Measurements from ENCODE around the gene GRK1. TPM values are rescaled to one million over a fixed set of nuclear protein-coding genes. Genes with fewer than 3 reads are reported as not detected.

Gene GRK1
- total RNA-seq, 2 experiments from 2014 or later = not detected

GRCh38 chr13:113730258-113730691, 63.3 kb downstream of the GRK1 start:
- Histone ChIP-seq H3K36me3 (ENCODE audit: insufficient read depth, low read length) (no peaks in the 10 kb centered on the region), H3K9me3 (ENCODE audit: low read length) (no peaks in the 10 kb centered on the region), H3K4me1 (ENCODE audit: insufficient read depth, low read length, poor library complexity, severe bottlenecking) (no peaks in the 10 kb centered on the region), H3K27ac (ENCODE audit: low read depth, low read length, poor library complexity, severe bottlenecking) (no peak overlapping the region), H3K79me2 (ENCODE audit: insufficient read depth, low read depth, low read length) (no peaks in the 10 kb centered on the region), H2AFZ (ENCODE audit: low read length) (no peak overlapping the region), H3K4me2 (ENCODE audit: low read length) (no peak overlapping the region), H3K9me2 (ENCODE audit: insufficient read depth, low read length) (no peaks in the 10 kb centered on the region), H4K20me1 (ENCODE audit: insufficient read depth, low read length) (no peaks in the 10 kb centered on the region), H3K4me3 (ENCODE audit: low read depth, low read length, poor library complexity, severe bottlenecking) (no peak overlapping the region)
- intact Hi-C loops (cut with micrococcal nuclease; ENCODE audit: unreplicated experiment) = no loop called here
- ChIA-PET CTCF (ENCODE audit: unreplicated experiment) (no interaction called here), POLR2A (no interaction called here)
- no peak for DNase-seq (ENCODE audit: low spot score)
- no TSS peak for BruUV-seq (replicated peaks)
- TF ChIP-seq CTCF (conservative IDR thresholded peaks at IDR 0.05; ENCODE audit: low read length) (no peak), EZH2phosphoT487 (IDR thresholded peaks at IDR 0.05; ENCODE audit: borderline replicate concordance, low read depth, low read length) (no peak)

GRCh38 chr13:113730831-113731191, 63.8 kb downstream of the GRK1 start:
- no peaks in the 10 kb centered on the region for H3K4me1 ChIP-seq (ENCODE audit: insufficient read depth, low read length, poor library complexity, severe bottlenecking)
- H3K9me2 ChIP-seq (ENCODE audit: insufficient read depth, low read length) = no peaks in the 10 kb centered on the region
- H3K4me3 ChIP-seq (ENCODE audit: low read depth, low read length, poor library complexity, severe bottlenecking) = no peak overlapping the region
- H3K36me3 ChIP-seq (ENCODE audit: insufficient read depth, low read length) = no peaks in the 10 kb centered on the region
- BruUV-seq (replicated peaks) = no TSS peak
- H2AFZ ChIP-seq (ENCODE audit: low read length) = no peak overlapping the region
- intact Hi-C loops (cut with micrococcal nuclease; ENCODE audit: unreplicated experiment) = no loop called here
- no peak for DNase-seq (ENCODE audit: low spot score)
- CTCF ChIA-PET (ENCODE audit: unreplicated experiment) = no interaction called here
- no peak overlapping the region for H3K27ac ChIP-seq (ENCODE audit: low read depth, low read length, poor library complexity, severe bottlenecking)
- H3K79me2 ChIP-seq (ENCODE audit: insufficient read depth, low read depth, low read length) = no peaks in the 10 kb centered on the region
- H4K20me1 ChIP-seq (ENCODE audit: insufficient read depth, low read length) = no peaks in the 10 kb centered on the region
- POLR2A ChIA-PET = no interaction called here
- no peak for TF ChIP-seq CTCF (conservative IDR thresholded peaks at IDR 0.05; ENCODE audit: low read length)
- no peak for TF ChIP-seq EZH2phosphoT487 (IDR thresholded peaks at IDR 0.05; ENCODE audit: borderline replicate concordance, low read depth, low read length)
- H3K9me3 ChIP-seq (ENCODE audit: low read length) = no peaks in the 10 kb centered on the region
- H3K4me2 ChIP-seq (ENCODE audit: low read length) = no peak overlapping the region

GRCh38 chr13:113731192-113732175, 64.5 kb downstream of the GRK1 start:
- no peaks in the 10 kb centered on the region for H3K36me3 ChIP-seq (ENCODE audit: insufficient read depth, low read length)

More at GRCh38 chr13:113731192-113732175, 64.5 kb downstream of the GRK1 start:
- no TSS peak for BruUV-seq (replicated peaks)
- ChIA-PET CTCF (ENCODE audit: unreplicated experiment) (no interaction called here), POLR2A (no interaction called here)
- no peak overlapping the region for H3K4me3 ChIP-seq (ENCODE audit: low read depth, low read length, poor library complexity, severe bottlenecking)
- H3K9me2 ChIP-seq (ENCODE audit: insufficient read depth, low read length) = no peaks in the 10 kb centered on the region
- H3K9me3 ChIP-seq (ENCODE audit: low read length) = no peaks in the 10 kb centered on the region
- H3K4me1 ChIP-seq (ENCODE audit: insufficient read depth, low read length, poor library complexity, severe bottlenecking) = no peaks in the 10 kb centered on the region
- no peak for DNase-seq (ENCODE audit: low spot score)
- no peak overlapping the region for H3K27ac ChIP-seq (ENCODE audit: low read depth, low read length, poor library complexity, severe bottlenecking)
- no peaks in the 10 kb centered on the region for H3K79me2 ChIP-seq (ENCODE audit: insufficient read depth, low read depth, low read length)
- H3K4me2 ChIP-seq (ENCODE audit: low read length) = no peak overlapping the region
- intact Hi-C loops (cut with micrococcal nuclease; ENCODE audit: unreplicated experiment) = no loop called here
- TF ChIP-seq CTCF (conservative IDR thresholded peaks at IDR 0.05; ENCODE audit: low read length) (no peak), EZH2phosphoT487 (IDR thresholded peaks at IDR 0.05; ENCODE audit: borderline replicate concordance, low read depth, low read length) (no peak)
- no peak overlapping the region for H2AFZ ChIP-seq (ENCODE audit: low read length)
- H4K20me1 ChIP-seq (ENCODE audit: insufficient read depth, low read length) = no peaks in the 10 kb centered on the region
